H7 (cell line): ENCODE data around the gene RFPL4A. TPM values are rescaled to one million over a fixed set of nuclear protein-coding genes. Genes with fewer than 3 reads are reported as not detected.
"Not testable (repeated sequence)": the region's sequence is repeated elsewhere in the genome, so short reads cannot be mapped to it uniquely, and the experiment has no call there.

Source experiments
- DNase-seq: peaks from one replicate; pipeline ENCODE4 v3.0.0; 2012
- H3K27me3 ChIP-seq: 2 replicates; pipeline ENCODE4 v1.6.0; 2011; ENCODE audit warnings: mild to moderate bottlenecking, low read length; ENCODE audit not compliant: control insufficient read depth, insufficient read depth
- H3K36me3 ChIP-seq: replicated peaks from 2 replicates; pipeline ENCODE4 v1.5.1; 2011; ENCODE audit warnings: low read length; ENCODE audit not compliant: control insufficient read depth, insufficient read depth
- H3K4me3 ChIP-seq: 2 replicates; pipeline ENCODE4 v1.5.1; 2011; ENCODE audit warnings: low read depth, mild to moderate bottlenecking, control low read depth, low read length, moderate library complexity; ENCODE audit not compliant: insufficient read depth
- total RNA-seq: library from RNA; depleted of rRNA; stranded (reverse); fragments of >200 nt; shearing (Covaris generic); gene quantifications from 2 replicates; pipeline ENCODE4 v1.2.3, GENCODE V29; 2014; rRNA removed

Gene RFPL4A
- total RNA-seq, 1 experiment from 2014 or later = not detected

DNA sequence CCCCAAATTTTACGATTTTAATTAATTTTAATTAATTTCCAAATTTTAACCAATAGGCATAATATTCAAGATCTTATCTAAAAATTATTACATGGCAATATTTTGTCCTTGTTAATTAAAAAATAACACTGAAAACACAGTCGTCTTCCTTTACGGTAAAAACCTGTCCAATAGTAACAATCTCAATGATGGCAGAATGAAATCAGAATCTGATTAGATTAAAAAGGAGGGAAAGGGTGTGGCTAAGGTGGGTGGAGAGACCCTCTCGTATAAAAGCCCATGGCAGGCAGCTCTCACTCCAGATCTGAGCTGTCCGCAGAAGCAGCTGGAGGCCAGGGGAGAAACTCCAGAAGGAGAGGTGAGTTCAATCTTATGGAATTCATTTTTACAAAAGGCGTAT lies 9.9 kb downstream of the RFPL4A start, which contains the start of gene RFPL4AL1:
Gene RFPL4AL1, plus strand, starts transcription at position 301 of the 400 bp plus-strand sequence. CDS start 2,687 bp downstream, outside the sequence.
- not testable (repeated sequence) for H3K27me3 ChIP-seq, H3K4me3 ChIP-seq, H3K36me3 ChIP-seq, DNase-seq

DNA sequence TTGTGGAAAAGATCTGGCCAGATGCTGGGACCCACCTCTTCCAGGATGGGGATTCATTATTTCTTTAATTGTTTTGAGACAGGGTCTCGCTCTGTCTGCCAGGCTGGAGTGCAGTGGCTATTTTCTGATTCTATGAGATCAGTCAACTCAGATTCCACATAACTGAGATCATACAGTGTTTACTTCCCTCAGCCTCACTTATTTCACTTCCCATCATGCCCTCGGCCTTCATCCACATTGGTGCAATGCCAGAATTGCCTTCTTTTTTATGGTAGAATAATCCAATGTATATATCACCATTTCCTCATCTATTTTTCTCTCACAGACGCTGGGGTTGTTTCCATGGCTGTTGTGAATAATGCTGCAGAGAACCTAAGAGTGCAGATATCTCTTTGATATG lies 10.7 kb downstream of the RFPL4A start:
- H3K36me3 ChIP-seq, H3K27me3 ChIP-seq, DNase-seq, H3K4me3 ChIP-seq: not testable (repeated sequence)

GRCh38 chr19:55777528-55777927 lies 18.6 kb downstream of the RFPL4A start:
- Histone ChIP-seq H3K36me3 (no peaks in the 10 kb centered on the region), H3K27me3 (no peaks in the 10 kb centered on the region), H3K4me3 (no peak overlapping the region)
- DNase-seq = no peak

DNA sequence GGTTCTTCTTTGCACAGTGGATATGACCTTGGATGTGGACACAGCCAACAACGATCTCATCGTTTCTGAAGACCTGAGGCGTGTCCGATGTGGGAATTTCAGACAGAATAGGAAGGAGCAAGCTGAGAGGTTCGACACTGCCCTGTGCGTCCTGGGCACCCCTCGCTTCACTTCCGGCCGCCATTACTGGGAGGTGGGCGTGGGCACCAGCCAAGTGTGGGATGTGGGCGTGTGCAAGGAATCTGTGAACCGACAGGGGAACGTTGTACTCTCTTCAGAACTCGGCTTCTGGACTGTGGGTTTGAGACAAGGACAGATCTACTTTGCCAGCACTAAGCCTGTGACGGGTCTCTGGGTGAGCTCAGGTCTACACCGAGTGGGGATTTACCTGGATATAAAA lies 19.4 kb downstream of the RFPL4A start:
- Histone ChIP-seq H3K36me3 (no peaks in the 10 kb centered on the region), H3K4me3 (no peak overlapping the region), H3K27me3 (no peaks in the 10 kb centered on the region)
- DNase-seq = no peak

GRCh38 chr19:55781112-55781511 lies 22.2 kb downstream of the RFPL4A start:
- Histone ChIP-seq H3K27me3 (no peaks in the 10 kb centered on the region), H3K4me3 (no peak overlapping the region), H3K36me3 (no peaks in the 10 kb centered on the region)
- DNase-seq = no peak

DNA sequence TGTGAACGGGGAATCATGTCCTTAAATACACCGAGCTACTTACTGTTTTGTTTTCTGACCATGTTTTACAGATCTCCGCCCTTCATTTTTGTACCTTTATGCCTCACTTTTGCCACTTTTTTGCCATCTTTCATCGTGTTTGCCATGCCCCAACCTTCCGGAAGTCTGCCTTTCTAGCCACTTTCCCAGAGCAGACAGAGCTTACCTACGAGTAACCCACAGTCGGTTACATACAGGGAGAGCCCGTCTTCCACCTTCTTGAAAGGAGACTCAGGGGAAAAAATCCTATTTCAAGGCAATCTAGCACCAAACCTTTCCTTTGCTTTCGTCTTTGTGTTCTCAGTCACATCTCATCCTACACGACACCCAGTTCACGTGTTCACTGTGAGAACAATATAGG lies 36.1 kb downstream of the RFPL4A start:
- no peak for DNase-seq
- no peaks in the 10 kb centered on the region for H3K27me3 ChIP-seq
- H3K36me3 ChIP-seq = no peaks in the 10 kb centered on the region
- H3K4me3 ChIP-seq = no peak overlapping the region

DNA sequence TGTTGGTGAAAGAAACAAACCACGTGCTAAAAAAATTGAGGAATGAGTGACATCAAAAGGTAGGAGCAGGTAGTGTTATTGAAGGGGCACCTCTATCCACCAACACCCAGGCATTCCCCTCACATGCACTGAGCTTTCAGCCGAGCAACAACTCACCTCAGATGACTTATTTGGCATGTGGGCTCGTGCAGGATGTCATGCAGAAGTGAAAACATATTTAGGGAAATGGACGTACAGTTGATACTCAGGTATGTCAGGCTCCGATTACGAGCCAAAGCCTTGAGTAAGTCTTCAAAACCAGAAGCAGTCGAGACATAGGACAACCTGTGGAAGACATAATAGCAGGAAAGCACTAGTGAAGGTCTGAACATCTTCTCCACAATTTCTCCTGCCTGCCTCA lies 42.5 kb downstream of the RFPL4A start:
- DNase-seq = no peak
- no peaks in the 10 kb centered on the region for H3K27me3 ChIP-seq
- no peaks in the 10 kb centered on the region for H3K36me3 ChIP-seq
- H3K4me3 ChIP-seq = no peak overlapping the region

- H3K27me3 ChIP-seq = no peaks in the 10 kb centered on the region
- no peak overlapping the region for H3K4me3 ChIP-seq
- DNase-seq = no peak
- no peaks in the 10 kb centered on the region for H3K36me3 ChIP-seq
Observed at GRCh38 chr19:55802281-55802680, 43.4 kb downstream of the RFPL4A start.

- H3K36me3 ChIP-seq = no peaks in the 10 kb centered on the region
- no peak overlapping the region for H3K4me3 ChIP-seq
- no peaks in the 10 kb centered on the region for H3K27me3 ChIP-seq
- no peak for DNase-seq
Observed at GRCh38 chr19:55809381-55810058, 50.6 kb downstream of the RFPL4A start.

DNA sequence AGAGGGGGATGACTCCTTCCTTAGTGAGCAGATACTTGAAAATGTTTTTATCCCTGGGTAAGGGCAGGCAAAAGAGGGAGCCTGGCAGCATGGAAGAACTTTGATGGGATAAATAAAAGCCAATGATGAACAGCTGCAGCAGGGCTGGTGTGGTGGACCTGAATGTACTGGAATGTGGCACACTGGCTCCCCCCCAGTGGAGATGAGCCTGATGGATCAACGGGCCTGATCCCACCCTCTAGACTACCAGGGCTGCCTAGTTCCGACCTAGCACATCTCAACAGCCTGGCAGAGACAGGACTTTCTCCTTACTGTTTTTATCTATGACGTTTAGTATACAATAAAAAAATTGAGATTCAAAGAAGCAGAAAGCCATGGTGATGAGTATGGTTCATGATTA lies 52.4 kb downstream of the RFPL4A start:
- no peak overlapping the region for H3K4me3 ChIP-seq
- no peak for DNase-seq
- no peaks in the 10 kb centered on the region for H3K36me3 ChIP-seq
- no peaks in the 10 kb centered on the region for H3K27me3 ChIP-seq

DNA sequence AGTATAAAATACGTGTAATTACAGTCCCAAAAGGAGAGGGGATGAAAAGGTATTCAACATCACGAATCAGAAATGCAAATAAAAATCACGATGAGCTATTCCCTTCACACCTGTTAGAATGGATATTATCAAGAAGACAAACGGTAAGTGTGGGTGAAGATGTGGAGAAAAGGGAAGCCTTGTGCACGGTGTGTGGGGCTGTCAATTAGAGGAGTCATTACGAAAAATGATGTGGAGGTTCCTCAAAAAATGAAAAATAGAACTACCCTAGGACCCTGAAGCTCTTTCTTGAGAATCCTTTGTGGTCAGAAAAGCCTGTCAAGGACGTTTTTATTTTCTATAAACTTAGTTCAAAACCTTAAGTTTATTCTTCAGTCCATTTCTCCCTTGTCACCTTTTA lies 53.6 kb downstream of the RFPL4A start:
- H3K36me3 ChIP-seq = no peaks in the 10 kb centered on the region
- no peak for DNase-seq
- H3K4me3 ChIP-seq = no peak overlapping the region
- no peaks in the 10 kb centered on the region for H3K27me3 ChIP-seq

Other genes with a start within 250 kb of the RFPL4A start
- gene SBK2, start 222.0 kb upstream of the RFPL4A start, total RNA-seq = 4.0 and 4.6 TPM in 2 replicates
- gene SBK3, start 213.6 kb upstream of the RFPL4A start, total RNA-seq = 0.17 and 2.4 TPM in 2 replicates
- gene ZNF579, start 178.2 kb upstream of the RFPL4A start, total RNA-seq = 17.2 and 20.5 TPM in 2 replicates
- gene FIZ1, start 159.6 kb upstream of the RFPL4A start, total RNA-seq = 4.3 and 4.7 TPM in 2 replicates
- gene ZNF524, start 158.8 kb upstream of the RFPL4A start, total RNA-seq = 11.2 and 13.6 TPM in 2 replicates
- gene ZNF865, start 153.4 kb upstream of the RFPL4A start, total RNA-seq = 3.5 and 4.9 TPM in 2 replicates
- 9.8 and 12.5 TPM in 2 replicates for gene ZNF784, start 134.5 kb upstream of the RFPL4A start, total RNA-seq
- 16.0 and 25.0 TPM in 2 replicates for gene ZNF580, start 118.1 kb upstream of the RFPL4A start, total RNA-seq
- gene ZNF581, start 115.4 kb upstream of the RFPL4A start, total RNA-seq = 64.7 and 67.0 TPM in 2 replicates
- gene CCDC106, start 110.9 kb upstream of the RFPL4A start, total RNA-seq = 13.2 and 14.4 TPM in 2 replicates
- 231 and 289 TPM in 2 replicates for gene U2AF2, start 104.1 kb upstream of the RFPL4A start, total RNA-seq
- 156 and 157 TPM in 2 replicates for gene EPN1, start 83.9 kb upstream of the RFPL4A start, total RNA-seq
- not detected in 2 replicates for gene NLRP9, start 20.7 kb upstream of the RFPL4A start, total RNA-seq
- gene RFPL4AL1, start 10.0 kb downstream of the RFPL4A start, total RNA-seq = not detected in 2 replicates
- gene NLRP11, start 72.9 kb downstream of the RFPL4A start, total RNA-seq = not detected in 2 replicates
- gene NLRP4, start 77.4 kb downstream of the RFPL4A start, total RNA-seq = not detected in 2 replicates
- not detected in 2 replicates for gene NLRP13, start 173.2 kb downstream of the RFPL4A start, total RNA-seq
- not detected in 2 replicates for gene NLRP8, start 188.7 kb downstream of the RFPL4A start, total RNA-seq
- not detected in 2 replicates for gene NLRP5, start 227.7 kb downstream of the RFPL4A start, total RNA-seq